GM18867 (cell line): ENCODE data around the gene KRT74.

Source experiments
- ATAC-seq: cut with Tn5 transposase; IDR thresholded peaks from one replicate; pipeline ENCODE4 v1.9.1; 2021; ENCODE audit warnings: mild to moderate bottlenecking, moderate library complexity; ENCODE audit not compliant: unreplicated experiment

The KRT74 gene

DNA sequence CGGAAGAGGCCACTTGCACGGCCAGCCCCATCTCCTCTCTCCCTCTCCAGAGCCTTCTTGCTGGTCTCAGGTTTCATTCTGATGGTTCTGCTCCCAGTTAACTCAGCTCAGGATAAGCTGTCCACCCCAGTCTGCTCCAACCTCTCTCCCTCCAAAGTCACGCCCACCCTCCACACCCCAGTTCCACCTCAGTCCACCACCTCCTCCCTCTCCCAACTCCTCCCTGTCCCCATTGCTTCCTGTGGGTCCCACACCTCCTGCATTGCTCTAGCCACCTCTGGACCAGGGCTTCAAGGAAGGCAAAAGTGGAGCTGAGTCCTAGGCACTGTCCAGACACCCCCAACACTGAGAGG lies 33.8 kb downstream of the KRT74 start:
- no peak for ATAC-seq

DNA sequence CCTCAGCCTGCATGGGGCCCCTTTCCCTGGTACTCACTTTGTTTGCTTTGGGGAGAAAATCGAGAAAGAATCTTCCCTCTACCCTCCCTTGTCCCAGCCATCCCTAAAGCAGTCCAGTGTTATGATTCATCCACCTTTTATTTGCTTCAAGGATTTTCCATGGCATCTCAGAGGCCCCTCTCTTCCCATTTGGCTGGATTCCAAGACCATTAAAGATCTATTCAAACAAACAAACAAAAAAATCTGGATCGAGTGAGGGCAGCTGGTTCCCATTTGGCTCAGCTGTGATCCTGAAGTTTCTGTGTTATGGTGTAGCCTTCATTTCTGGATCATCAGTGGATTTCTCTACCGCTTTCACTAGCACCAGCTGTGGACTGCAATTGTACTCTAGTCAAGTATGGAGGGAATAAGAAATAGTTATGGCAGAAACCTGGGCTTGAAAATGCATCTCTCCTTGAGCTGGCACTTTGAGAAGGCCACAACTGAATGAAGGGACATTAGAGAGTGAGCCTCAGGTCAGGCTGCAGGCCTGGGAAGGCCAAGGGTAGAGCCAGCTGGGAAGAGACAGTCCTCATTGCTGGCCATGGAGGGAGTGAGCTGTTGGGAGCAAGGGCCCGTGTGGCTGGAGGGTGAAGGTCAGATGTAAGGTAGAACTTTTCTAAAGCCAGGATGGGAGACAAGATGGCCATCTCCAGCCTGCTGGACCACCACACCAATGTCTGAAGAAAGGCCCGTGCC lies 34.4 kb downstream of the KRT74 start:
- no peak for ATAC-seq

DNA sequence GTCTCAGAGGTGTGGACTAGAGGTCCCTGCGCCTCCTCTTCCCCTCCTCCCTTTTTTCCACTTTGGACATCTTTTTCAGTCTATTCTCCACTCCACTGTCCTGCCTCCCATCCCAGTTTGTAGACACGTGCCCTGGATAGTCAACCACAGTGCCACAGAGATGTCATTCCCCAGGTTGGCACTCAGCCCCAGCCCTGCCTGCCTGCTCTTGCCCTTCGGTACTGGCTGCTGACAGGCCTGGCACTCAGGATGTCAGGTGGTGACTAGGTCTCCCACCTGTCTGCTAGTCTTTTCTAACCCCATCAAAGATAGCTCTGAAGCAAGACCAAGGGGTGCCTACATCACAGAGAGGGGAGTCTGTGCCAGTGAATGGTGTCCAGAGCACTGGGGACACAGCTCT lies 36.5 kb downstream of the KRT74 start:
- no peak for ATAC-seq

DNA sequence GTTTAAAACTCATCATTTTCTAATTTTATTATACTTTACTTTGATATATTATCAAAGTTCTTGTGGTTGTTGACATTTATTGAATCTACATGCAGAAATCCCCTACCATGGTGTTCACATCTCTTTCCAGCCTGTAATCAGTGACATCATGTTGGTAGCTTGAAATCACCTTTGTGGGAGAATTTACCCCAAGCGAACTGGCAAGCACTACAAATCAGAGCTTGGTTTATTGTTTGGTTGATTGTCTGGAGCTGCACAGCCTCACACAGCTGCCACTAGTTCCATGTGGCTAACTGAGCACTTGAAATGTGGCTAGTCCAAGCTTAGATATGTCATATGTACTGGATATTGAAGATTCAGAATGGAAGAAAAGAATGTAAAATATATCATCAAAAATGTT lies 38.1 kb downstream of the KRT74 start:
- no peak for ATAC-seq

DNA sequence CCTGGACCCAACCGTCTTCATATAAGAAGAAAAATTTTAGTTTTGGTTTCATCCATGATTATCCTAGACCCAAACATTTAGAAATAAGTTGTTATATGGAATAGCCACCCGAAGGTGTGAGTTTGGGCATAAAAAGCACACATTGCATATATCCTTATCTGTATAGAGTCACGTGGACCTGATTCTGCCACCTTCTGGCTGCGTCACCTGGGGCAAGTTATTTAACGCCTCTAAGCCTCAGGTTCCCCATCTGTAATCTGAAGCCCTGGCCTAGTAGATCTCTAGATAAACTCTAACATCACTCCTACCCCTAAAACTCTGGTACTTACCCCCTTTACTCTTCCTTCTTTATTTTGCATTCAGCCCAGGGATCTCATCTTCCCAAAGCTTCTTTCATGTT lies 39.2 kb downstream of the KRT74 start:
- ATAC-seq, result no peak

DNA sequence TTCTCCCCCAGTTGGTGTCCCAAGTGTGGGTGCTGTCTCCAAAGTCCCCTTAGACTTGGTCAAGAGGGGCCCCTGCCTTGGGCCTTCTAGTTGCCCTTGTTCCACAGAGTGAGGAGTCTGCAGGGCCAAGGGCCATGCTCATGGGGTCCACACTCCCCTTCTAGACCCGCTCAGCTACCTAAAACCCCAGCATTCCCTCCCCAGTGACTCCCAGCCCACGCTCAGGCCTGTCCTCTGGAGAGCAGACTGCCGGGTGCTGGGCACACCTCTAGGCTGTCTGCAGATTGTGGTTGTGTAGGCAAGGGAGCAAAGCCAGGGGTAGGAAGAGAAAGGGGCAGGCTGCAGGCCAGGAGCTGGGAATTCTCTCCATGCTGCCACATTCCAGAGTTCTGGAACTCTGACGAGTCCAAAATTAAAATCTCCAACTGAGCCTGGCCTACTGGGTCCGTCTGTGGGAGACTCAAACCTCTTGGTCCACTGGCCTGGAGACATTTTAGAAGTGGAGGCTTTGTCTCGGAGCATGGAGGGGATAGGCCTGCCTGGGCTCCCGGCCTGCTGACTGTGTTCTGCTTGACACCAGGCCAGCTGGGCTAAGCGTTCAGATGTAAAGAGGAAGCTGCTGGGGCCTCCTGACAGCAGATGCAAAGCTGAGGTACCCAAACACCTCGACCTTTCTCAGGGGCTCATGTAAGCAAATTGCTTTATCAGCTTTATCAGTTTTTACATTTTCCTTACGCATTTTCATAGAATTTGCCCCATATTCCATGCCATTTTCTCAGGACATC lies 39.8 kb downstream of the KRT74 start:
- no peak for ATAC-seq

DNA sequence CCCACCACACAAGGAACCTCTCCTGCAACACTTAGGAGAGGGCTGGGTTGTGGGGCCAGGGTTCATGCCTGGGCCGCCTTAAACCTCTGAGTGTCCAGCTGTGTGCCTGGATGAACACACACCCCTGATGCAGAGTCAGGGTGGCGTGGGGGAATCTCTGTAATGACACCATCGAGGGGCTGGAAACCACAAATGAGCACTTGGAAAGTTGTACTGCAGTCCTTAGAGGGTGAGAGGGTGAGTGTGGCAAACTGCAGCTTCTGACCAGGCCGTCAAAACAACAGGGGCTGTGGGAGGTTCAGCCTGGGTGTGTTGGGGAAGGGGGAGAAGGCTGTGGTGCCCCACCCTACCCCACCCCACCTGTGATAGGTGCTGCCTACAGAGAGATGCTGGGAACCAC lies 41.0 kb downstream of the KRT74 start:
- no peak for ATAC-seq

DNA sequence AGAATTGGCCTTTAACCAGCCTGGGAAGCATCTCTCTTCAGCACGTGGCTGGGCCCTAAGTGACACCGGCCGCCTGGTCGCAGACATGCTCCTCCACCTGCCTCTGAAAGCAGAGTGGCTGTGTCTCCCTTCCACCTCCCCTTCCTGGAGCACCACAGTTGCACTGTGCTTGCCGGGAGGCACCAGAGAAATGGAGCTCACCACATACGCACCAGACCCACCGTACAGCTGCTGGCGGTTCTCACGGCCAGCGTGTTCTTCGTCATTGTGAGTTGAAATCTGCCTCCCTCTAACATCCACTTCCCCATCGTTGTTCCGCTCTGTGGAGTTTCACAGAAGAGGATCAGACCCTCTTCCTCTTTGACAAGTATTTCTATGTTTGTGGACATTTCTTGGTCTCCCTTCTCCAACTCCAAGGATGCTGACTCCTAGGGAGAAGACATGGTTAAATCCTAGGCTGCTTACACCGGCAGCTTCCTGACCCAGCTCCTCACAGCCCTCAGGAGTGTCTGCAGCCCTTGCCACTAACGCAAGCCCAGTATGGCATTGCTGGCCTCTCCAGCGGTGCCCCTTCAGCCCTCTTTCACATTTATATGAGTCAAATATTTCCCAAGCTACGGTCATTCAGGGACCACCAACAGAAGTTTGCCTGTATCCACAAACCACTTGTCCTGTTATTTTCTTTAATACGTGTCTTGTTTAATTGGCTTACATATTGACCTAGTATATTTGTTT lies 41.9 kb downstream of the KRT74 start:
- no peak for ATAC-seq

DNA sequence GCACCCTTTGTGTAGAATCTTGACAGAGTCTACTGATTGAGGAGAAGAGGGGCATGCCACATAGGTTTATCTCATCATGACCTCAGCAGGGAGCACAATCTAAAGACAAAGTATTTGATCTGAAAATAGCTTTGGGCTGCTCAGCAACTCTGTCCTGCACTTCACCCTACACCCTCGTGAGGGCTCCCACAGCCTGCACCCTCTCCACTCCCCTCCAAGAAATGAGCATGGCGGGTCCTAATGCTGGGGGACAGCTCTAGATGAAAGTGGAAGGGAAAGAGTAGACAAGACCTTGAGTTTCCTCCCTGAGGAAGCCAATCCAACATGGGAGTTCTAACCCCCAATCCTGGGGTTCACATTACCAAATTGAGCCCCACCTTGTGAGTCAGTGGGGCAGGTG lies 42.7 kb downstream of the KRT74 start:
- no peak for ATAC-seq

DNA sequence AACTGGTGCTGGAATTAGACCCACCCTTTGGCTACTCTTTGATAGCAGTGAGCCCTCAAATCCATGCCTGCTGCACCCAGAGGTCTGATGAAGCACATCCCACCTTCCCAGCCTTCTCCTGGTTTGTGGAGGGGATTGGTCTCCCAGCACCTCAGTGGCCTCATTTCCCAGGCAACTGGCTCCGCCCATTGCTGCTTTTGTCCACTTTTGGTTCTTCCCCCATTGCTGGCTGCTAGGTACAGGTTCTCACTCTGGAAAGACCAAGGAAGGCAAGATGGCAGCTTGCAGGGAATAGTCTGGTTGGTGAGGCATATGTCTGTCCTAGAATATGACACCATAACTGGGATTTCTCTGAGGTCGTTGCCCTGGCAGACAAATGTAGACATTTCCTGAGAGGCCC lies 43.3 kb downstream of the KRT74 start:
- no peak for ATAC-seq

DNA sequence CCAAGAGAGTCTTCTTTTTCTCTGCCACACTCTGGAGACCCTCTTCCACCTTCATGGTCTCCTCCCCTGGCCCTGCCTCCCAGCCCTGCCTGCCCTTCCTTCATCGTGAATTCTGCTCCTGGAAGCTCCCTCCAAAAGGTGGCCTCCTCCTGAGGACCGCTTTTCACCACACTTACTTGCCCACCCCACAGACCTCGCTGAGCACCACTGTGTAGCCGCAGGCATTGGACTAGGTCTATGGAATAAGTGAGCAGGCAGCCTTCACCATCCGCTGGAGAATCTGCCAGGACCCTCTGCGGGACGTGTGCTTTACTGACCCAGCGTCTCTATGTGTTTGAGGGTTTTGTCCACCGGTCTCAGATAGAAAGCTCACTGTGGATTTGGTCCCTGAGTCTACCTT lies 43.8 kb downstream of the KRT74 start:
- no peak for ATAC-seq

DNA sequence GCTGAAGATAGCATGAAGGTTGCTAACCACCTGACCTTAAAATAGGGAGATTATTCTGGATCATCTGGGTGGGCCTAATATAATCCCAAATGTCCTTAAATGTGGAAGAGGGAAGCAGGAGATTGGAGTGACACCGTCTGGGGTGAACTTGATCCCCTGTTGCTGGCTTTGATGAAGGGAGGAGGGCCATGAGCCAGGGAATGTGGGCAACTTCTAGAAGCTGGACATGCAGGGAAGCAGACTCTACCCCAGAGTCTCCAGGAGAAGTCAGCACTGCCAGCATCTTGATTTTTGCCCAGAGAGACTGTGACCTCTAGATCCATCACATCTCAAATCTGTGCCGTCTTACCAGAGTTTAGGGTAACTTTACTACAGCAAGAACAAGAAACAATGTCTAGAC lies 44.2 kb downstream of the KRT74 start:
- no peak for ATAC-seq

DNA sequence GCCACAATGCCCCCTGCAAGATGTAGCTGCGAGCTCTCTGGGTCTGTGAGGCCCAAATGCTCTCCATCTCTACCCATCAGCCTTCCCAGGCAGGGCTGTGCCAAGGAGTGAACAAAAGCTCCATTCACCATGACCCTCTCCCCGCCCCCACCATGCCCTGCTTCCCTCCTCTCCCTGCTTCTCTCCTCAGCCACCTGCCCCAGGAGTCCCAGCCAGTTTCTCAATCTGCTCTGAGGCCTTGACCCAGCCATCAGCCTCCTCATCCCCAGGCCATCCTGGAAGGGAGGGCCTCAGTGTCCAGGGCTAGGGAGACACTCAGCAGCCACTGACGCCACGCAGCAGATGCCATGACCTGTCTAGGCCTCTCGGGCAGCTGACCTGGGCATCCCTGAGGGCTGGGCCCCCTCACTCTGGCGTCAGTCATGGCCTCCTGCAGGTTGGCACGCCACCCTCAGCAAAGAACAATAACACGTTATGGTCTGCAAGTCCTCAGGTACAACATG lies 45.0 kb downstream of the KRT74 start:
- ATAC-seq, result no peak

DNA sequence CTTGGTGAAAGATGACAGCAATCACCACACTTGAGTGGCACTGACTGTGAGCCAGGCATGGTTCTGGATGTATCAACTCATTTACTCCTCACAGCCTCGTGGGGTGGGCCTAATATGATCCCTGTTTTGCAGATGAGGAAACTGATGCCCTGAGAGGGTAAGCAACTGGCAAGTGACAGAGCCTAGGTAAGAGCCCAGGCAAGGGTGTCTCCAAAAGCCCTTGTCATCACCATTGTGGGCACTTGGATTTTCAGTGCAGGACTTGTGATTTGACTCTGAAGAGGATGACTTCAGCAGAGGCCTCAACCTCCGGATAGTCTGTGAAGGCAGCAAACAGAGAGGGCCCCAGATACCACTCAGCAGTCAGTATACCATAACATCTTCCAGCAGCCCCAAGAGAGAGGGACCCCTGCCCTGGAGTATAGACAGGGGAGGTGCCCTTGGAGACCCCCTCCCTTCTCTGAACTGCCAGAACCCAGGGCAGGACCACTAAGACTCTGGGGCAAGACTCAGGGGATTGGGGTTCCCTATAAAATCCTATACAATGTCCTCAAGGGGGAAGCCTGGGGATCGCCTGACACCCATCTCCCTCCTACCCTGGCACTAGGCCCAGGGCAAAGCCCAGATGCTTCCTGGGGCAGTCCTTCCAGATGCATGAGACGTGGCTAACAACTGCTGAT lies 46.4 kb downstream of the KRT74 start:
- ATAC-seq, result no peak

DNA sequence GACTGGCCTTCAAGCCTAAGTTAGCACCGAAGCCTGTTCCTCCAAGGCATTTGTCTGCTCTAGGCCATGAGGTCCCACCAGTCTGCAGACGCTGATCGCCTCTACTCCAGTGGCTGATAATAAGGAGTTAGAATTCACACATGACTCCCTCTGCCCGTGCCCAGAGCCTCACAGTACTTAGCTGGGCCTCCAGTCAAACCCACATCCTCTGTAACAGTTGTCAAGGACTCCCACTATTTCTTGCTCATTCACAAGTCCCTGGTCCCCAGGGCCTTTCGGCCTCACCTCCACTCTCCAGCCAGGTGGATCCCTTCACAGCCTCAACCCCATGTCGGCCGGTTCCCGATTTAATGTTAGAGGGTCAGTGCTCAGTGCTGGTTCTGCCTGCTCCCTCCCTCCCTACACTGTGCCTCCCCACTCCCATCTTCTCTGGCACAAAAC lies 47.1 kb downstream of the KRT74 start:
- no peak for ATAC-seq

DNA sequence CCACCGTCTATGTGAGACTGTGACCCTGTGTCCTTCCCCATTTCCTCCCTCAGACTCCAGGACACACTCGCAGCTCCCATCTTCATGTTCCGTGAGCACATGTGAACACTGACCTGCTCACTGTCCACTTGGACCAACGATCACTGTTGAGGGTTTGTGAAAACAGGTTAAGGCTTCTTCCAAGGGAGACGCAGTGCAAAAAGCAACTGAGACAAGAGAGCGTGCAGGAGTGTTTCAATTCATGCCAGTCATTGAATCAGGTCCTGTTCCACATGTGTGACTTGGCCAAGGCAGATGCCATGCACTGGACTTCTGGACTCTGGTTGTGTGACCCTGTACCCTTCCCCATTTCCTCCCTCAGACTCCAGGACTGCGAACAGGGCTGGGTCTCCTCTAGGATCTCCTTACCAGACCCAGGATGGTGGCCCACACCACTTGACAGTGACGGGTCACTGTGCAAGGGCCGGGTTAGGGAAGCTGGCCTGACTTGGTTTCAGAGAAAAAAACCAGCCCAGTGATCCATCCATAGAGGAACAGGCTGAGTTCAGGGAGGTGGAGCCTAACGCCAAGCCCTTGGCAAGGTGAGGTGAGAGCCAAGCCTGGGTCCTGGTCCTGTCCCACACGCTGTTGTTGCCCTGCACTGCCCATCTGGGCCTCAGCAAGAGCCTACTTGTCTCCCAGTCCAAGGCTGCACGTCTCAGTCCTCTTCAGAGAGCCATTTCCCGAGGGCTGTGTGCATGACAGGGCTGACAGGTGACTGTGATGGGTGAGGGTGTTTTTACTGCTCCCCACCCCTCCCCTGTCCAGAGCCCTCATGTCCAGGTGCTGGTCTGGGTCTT lies 47.8 kb downstream of the KRT74 start:
- no peak for ATAC-seq

DNA sequence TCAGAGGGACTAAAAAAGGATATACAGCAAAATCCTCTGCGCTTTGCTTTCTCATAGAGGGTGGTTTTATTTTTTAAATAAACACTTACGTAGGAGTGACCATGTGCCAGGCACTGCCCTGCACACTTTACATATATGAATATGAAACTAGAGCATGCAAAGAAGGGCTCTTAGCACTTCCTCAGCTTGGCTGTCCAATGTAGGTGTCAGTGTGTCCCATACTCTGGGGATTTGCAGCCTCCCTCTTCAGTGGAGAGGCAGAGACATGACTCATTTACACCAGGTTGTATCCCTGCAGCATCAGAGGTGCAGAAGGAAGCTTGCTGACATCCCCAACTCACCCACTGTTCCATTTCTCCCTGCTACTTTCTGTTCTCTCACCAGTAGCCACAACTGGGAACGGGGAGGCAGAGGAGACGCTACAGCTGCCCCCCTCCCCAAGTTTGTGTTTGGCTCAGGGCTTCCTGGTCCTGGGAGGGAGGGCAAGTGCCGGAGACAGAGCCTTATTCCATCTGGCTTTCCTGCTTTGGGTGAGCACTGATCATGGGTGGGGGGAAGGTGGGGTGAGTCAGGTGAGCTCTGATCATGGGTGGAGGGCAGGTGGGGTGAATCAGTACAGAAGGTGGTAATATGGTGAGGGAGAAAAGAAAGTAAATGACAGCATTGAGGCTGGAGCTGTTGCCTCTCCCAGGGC lies 48.6 kb downstream of the KRT74 start:
- peak; percentile 75 for ATAC-seq

DNA sequence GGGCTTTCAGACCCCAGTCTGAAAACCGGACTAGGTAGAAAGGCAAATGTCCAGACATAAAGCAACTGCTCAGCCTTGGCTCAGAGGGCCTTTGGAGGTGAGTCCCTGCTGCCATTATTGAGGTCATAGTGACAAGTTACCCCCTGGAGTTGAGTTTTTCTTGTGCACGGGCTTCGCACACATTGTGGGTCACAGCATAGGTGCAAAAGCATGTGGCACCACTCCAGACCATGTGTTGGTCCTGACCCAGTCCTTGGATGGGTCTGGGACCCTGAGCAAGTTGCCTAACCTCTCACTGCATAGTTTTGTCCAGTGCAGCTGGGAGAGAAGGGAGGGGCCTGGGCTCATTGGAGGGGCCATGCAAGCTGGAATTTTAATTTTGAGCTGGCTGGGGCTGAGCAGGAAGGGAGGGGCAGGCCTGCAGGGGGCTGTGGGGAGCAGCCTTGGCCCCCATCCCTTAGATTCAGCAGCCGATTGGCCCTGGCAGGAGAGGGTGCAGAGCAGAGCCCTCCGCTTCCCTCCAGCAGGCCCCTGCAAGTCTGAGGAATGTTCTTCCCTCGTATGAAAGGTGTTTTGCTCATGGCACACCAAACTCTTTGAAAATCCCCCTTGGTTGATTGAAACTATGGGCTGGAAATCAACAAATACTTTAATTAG lies 49.3 kb downstream of the KRT74 start:
- no peak for ATAC-seq

DNA sequence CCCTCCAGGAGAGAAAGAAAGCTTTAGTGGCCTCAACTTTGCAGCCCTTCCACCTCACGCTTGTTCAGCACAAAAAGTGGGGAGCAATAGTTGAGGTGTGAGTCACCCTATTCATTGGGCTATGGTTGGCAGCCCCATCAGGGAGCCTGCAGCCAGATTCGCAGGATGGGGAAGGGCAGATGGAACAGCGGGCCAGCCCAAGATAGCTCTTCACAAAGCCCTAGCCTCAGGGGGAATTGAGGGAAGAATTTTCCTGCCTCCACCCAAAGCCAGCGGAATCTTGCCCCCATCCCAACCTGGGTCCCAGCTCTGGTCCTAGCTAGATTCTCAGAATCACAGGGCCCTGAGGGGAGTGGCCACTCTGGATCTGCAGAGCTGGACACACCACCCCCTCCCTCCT lies 49.8 kb downstream of the KRT74 start:
- no peak for ATAC-seq
